ENCODE results near the gene VWCE.
A peak's percentile ranks its signal among the peaks of the same experiment; 100 is the strongest.

Gene VWCE

DNA sequence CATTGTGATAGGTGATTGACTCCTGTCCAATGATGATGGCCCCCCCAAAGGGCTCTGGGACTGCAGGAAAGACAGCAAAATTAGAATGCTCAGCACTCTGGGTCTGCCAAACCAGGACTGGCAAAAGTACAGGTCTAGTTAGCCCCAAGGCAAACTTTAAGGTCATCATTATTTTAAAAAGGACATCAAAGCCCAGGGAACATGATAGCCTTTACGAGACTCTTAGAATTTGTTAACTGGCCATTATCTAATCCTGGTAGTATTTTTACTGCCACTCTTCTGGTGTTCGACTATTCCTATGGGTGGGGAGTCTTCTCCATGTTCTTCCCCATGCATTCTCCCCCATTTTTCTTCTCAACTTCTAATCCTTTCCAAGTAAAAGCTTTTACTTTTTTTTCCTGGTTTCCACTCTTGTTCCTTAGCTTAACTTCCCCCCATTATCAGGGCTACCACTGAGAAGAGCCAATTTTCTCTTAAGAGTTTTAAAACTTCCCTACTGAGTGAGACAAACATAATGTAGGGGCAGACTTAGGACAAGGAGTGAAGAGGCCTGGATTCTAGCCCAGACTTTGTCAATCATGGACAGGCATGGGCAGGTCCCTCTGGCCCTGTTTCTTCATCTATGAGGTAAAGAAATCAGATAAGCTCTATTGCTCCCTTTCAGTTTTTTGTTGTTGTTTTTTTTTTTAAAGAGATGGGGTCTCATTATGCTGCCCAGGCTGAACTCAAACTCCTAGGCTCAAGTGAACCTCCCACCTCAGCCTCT is 30.7 kb upstream of the VWCE start:
- no peak for DNase-seq

DNA sequence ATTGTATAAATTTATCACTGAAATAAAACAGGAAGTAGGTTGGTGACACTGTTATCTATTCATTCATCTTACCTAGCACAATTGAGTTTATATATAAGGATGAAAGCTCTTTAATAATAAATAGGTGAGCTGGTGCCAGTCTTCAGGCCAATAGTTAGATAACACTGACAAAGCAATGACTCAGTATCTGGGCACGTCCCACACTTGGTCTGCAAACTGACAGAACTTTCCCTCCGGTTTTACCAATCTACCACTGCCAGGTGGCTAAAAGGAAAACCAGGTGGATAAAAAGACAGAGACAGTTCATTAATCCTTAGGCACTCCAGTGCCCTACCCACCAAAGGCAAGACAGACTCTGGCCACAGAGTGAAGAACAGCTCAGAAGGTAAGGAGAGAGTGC is 20.1 kb upstream of the VWCE start:
- no peak for DNase-seq

DNA sequence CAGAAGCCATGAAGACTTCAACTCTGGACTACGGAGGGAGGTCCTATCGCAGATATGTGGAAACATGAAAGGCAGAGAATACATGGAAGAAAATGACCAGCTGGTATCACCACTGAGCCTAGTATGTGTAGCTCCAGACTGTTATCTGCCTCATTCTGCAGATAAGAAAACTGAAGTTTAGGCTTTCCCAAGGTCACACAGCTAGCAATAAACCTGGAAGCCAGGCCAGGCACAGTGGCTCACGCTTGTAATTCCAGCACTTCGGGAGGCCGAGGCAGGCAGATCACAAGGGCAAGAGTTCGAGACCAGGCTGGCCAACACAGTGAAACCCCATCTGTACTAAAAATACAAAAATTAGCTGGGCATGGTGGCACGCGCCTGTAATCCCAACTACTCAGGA is 15.6 kb upstream of the VWCE start:
- DNase-seq, result no peak

DNA sequence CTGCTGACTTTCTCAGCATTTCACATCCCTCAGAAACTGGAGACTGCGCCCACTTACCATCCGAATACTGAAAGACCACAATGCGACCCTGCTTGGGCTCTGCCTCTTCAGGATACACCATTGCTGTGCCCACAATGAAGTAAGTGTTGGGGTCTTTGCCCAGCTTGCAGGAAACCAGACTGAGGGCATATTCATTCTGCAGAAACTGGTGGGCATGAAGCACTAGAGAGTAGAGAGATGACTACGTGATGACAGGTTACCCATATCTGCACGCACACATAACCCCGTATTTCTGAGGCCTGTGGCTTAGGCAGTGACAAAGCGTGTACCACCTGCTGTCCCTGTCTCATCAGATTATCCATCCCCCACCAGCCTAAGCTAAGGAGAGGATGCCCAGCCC is 14.6 kb upstream of the VWCE start:
- no peak for DNase-seq

DNA sequence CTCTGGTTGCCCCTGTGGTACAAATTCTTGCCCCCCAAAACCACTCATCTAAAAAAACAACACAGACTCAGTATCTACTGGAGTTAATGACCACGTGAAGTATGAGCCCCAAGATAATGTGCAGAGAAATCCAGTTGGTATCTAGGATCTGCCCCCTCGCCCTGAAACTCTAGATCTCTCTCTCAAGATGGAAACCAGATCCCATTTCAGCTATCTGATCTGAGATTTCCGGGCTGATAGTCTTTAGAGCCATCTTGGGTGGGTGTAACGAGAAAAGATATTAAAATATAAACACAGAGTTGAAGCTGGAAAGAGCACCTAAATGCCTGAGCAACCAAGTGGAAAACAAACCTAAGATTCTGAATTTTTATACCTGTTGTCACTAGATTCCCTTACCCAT is 14.0 kb upstream of the VWCE start:
- DNase-seq, result no peak

DNA sequence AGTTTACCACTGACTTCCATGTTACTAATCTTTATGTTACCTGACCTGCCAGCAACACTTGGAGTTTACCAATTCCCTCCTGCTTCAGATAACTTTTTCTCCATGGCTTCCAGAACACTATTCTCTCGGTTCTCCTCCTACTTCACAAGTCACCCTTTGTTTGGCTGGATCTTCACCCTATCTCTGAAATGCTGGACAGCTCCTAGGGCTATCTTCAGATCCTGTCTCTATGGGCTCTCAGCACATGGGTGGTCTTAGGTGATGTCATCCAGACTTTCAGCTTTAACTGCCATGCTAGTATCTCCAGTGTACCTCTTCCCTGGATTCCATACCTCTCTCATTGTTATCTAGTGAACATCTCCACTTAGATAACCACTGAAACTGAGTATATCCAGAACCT is 12.2 kb upstream of the VWCE start:
- no peak for DNase-seq

DNA sequence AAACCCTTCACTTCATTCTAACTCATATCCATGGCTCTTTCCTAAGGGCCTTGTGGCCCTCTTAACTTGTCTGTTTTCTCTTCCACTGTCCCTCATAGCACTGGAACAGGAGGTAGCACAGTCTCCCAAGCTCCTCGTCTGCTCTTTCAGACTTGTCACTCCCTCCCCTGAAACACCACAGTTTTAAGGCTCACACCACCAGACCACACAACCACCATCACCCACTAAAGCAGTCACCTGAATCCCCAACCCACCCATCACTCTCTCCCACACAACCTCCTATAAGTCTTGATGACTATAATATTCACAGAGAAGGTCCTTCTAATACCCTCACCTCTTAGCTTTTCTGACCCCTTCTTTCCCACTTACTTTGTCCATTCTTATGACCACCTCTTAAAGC is 11.1 kb upstream of the VWCE start:
- DNase-seq, result no peak

DNA sequence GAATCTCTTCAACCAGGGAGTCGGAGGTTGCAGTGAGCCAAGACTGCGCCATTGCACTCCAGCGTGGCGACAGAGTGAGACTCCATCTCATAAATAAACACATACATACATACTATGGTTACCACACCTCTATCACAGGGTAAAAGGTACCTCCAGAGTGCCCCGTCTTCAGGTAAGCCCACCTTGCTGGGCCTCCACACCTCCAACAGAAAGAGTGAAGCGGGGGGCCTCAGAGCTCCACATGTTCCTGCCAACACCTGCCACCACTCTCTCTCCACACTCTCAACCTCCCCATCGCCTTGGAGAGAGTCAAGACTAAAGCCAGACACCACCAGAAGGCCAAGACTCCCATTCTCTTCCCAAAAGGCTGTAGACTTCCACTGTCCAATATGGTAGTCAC is 10.3 kb upstream of the VWCE start:
- no peak for DNase-seq

DNA sequence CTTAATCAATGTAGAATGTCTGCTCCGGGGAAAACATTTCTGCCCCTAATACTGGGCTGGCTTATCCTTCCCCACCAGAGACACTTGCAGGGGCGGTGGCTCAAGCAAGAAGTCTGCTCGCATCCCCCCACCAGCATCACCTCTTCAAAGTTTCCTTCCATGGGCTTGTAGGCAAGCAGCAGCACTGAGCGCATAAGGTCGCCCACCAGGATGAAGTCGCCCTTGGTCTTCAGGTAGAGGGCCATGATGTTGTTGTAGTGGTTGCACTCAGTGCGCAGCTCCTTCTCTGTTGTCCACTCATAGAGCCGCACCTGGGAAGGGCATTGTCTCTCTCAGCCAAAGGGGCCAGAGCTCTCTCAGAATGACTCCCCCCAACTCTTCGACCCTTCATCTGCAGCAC is 8.6 kb upstream of the VWCE start:
- DNase-seq, result no peak

DNA sequence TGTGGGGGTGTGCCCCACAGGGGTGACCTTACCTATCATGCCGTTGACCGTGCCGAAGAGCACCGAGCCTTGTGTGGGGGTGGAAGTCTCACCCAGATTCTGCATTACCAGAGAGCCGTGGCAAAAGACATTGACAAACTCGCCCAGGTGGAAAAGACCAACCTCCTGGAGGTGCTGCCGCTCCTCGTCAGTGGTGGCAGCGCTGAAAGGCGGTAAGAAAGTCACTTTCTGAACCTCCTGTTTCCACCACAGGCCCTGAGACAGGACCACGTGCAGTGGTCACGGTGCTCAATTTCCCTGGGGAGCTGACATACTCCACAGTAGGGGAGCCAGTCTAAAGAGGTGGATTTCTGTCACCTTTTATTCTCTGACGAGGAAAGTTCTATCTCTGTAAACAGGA is 7.4 kb upstream of the VWCE start:
- no peak for DNase-seq

DNA sequence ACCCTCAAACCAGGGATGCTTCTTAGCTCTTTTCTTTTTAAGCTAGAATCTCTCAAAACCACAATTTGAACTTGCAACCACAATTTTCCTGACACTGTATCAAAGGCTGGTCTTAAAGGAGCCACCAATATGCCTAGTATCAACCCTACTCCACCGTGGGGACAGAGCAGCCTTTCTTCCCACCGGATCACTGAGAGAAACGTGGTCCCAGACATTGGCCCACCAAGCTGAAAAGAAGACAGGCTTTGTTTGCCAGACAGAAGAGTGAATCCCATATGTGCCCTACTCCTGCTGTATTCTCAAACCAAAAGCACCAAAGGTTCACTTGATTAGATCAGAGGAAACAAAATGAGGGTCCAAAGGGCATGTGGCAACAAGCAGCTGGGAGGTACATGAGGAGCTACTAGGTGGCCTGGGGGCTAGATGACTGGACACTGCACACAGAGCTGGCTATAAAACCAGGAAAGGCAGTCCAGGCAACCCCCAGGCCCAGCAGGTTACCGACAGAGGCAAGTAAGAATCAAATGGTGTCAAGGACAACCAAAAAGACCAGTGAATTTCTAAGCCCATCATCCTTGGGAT is 3.6 kb upstream of the VWCE start:
- DNase-seq, result no peak

DNA sequence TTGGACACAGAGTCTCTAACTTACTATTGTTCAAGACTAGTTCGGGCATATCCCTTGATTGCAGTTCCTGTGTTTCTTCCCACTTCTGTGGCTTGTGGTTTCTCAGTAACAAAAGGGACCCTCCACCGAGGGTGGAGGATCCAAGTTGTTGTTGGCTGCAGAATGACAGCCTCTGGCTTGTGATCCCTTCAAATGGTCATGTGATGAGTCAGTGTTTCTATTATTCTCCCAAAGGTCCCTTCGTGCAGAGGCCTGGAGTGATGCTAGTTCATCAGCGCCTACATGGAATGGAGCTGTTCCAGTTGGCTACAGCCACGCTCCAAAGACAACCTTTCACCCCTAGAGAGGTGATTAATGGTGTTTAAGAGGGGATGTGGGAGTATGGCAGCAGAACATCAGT is 2.6 kb upstream of the VWCE start:
- no peak for DNase-seq

DNA sequence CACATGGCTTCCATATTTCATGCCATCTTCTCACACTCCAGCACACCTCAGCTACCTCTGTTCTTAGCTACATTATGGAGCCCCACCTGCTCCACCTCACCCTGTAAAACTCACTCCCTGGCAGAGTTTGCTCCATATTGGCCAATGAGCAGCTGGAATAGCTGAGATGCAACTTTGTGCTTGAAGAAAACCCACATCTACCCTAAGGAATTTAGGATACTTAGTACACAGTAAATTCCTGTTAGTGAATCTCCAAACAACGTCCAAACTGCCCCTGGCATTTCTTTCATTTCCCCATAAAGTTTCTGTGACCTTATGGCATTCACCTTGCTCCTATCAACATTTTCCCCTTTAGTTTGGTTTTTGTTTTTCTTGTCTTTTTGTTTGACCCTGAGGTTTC is 2.2 kb upstream of the VWCE start:
- DNase-seq, result no peak

DNA sequence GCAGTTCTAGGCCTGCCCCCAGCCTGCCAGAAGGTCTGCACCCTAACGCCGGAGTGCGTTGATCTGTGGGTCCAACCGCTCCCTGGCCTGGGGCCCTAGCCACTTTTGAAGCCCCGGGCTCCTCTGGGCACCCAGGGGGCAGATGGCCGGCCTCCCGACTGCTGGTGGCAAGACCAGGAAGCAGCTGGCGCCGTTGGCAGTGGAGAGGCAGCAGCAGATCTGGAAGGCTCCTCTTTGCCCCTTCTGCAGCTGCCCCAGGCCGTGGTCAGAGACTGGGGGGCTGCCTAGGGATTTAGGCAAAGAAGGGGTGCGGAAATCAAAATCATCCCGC is 445 bp upstream of the VWCE start:
- DNase-seq, result no peak

DNA sequence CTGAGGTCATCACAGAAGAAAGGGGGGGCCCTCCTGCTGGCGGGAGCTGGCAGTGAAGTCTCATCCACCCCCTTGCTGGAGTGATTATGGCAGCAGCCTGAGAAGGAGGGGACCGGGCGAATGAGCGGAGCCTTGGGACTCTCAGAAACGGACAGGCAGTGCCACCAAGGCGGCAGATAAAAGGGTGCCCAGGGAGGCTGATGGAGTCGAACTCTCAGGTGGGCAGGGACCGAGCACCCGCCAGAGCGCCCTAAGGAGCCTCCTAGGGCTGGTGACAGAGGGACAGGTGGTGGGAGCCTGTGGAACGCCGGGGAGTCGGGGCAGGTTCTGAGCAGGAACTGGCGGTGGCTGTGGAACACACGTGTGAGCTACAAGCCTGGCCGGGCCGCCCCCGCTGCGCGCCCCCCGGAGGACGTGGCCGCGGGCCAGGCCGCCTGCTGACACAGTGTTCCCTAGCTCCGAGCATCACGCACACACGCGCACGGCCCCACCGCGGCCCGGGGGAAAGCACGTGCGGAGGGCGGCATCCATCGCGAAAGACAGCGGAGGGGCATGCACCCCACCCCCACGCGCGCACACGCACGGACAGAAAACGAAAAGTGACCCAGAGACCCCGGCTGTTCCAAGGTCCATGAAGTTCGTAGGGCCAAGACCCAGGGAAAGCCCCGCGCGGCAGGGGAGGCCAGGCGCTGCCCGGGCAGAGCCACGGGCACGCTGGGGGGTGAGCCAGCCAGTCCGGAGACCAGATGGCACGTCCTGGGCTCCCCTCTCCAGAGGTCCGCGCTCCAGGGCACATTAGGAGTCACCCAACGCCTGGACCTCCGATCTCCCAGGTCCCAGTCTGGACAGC is 1.0 kb downstream of the VWCE start:
- DNase-seq, result peak in 1 of 2 experiments; percentile 29

DNA sequence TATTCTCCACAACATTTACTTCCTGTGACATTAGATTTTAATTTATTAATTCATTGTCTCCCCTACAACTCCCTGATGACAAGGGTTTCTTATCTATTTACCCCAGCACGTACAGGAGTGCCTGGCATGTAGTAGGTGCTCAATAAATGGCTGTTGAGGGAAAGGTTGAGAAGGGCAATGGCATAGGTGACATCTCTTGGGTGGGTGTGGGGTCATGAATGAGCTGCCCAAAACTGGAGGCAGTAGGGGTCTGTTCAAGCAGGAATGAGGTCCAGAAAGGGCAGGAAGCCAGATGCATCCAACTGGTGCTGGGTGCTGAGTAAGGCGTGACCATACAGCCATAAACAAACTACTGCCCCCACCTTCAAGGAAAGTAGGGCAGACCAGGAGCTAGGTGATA is 2.8 kb downstream of the VWCE start:
- no peak for DNase-seq

DNA sequence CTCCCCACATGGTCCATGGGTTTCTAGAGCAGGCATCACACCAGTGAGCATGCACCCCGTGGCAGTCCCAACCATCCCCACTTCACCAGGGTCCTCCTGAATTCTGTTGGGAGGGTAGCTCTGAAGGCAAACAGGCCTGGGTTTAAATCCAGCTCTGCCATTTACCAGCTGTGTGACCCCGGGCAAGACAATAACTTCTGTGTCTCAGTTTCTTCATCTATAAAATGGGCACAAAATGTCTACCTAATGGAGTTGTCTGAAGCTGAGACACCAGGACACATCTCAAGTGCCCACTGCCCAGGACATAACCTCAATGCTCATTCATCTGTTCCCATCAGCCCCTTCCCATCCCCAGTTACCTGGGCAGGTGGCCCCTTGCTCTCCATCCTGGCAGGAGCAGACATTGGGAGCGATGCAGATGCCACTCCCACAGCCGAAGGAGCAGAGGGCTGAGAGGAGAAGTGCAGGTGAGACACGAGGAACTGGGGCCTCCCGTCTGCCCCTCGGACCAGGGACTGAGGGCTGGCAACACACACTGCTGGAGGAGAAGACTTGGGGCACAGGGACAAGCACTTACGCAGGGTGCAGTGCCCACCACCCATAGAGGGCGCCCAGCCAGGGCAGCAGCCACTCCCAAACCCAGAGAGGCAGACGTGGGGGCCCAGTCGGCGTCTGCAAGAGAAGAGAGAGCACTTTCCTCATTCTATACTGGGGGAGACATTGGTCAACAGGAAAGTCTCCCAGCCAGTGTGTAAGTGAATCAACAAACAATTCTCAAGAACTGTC is 4.0 kb downstream of the VWCE start:
- no peak for DNase-seq

DNA sequence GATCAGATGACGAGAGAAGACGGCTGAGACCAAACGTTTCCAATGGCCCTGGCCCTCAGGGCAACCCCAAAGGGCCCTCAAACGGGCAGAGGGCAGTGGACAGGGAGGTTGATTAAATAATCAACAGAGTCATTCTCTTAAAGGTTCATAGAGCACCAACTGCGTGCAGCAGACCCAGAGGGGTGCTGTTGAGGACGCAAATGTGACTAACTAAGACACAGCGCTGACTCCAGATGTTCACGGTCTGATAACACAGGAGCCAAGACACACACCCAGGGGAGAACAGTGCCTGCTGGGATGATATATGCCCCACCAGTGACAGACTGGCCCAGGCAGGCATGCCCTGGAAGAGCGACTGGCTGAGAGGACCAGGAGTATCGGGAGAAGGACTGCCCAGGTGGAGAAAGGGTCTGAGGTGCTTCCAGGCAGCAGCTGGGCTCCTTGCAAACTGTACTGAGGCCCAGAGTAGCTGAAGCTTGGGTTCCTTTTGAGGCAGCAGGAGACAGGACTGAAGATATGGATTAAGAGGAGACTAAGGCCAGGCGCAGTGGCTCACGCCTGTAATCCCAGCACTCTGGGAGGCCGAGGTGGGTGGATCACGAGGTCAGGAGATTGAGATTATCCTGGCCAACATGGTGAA is 7.7 kb downstream of the VWCE start:
- no peak for DNase-seq

DNA sequence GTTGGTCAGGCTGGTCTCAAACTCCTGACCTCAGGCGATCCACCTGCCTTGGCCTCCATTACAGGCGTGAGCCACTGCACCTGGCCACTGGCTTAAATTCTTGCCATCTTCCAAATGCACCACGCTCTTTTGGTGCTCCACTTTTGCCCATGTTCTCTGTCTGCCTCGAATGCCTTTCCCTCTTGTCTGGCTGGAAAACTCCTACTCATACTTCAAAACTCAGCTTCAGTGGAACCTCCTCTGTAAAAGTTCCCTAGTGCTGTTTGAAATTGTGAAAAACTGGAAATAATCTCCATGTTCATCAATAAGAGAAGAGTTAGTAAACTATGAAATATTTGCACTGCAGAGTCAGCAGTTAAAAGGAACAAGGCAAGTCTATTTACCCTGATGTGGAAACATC is 11.5 kb downstream of the VWCE start:
- DNase-seq, result no peak

DNA sequence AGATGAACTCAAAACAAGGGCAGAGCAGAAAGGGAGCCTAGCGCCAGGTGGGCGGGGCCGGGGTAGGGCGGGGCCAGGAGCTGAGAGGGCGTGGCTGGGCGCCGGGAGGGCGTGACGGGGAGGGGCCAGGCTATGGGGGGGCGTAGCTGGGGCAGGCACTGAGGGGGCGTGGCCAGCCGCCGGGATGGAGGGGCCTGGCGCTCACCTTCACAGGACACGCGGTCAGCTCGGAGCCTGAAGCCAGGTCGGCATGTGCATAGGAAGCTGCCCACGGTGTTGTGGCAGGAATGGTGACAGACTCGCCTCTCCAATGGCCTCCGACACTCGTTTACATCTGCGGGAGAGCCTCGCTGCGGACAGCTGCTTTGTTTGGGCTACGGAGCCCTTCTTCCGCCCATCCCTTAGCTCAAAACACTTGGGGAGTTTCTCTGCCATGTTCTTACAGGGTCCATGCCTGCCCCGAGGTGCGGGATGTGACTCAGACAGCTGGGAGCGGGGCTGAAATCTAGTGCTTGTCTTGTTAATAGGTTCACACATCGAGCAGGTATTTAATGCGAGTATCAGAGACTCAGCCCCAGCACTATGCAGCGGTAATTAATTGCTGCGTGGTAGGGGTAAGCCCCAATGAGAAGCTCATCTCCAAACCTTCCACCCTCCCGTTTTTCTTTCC is 13.4 kb downstream of the VWCE start:
- DNase-seq, result no peak

DNA sequence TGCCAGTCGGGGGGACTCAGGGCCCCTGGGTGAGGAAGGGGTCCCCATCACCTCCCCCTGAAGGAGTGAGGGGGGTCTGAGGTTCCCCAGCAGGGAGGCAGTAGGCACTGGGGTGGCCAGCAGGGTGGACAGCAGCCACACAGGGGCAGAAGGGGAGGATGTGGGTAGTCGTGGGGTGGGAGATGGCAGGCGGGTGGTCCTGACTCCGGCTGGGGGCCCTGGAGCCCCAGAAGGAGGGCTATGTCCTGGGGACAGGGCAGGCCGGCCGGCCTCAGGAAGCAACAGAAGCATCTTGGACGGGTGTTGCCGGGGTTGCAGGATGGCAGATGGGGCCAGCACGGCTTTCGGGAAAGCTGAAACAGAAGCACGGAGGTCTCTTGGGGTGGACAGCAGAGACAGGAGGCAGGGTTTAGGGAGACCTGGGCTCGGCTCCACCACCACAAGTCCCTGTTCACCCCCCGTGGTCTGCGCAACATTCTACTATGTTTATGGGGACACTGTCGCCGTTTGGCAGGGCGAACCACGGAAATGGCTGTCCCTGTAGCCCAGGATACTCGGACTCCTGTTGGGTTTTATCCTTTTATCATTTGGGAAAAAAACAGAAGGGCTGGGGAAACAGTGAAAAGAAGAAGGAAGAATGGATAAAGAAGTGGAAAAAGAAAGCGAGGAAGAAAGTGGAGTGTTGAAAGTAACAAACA is 14.1 kb downstream of the VWCE start:
- DNase-seq, result no peak

Data from NCI-H1930 (cell line).